ENCODE data around the gene RBM39.
A peak's percentile ranks its signal among the peaks of the same experiment; 100 is the strongest.
"Not testable (repeated sequence)": the region's sequence is repeated elsewhere in the genome, so short reads cannot be mapped to it uniquely, and the experiment has no call there.

Gene RBM39

GRCh38 chr20:35726842-35727711, 15.0 kb downstream of the RBM39 start:
- ATAC-seq: no peak
- no peak for DNase-seq

DNA sequence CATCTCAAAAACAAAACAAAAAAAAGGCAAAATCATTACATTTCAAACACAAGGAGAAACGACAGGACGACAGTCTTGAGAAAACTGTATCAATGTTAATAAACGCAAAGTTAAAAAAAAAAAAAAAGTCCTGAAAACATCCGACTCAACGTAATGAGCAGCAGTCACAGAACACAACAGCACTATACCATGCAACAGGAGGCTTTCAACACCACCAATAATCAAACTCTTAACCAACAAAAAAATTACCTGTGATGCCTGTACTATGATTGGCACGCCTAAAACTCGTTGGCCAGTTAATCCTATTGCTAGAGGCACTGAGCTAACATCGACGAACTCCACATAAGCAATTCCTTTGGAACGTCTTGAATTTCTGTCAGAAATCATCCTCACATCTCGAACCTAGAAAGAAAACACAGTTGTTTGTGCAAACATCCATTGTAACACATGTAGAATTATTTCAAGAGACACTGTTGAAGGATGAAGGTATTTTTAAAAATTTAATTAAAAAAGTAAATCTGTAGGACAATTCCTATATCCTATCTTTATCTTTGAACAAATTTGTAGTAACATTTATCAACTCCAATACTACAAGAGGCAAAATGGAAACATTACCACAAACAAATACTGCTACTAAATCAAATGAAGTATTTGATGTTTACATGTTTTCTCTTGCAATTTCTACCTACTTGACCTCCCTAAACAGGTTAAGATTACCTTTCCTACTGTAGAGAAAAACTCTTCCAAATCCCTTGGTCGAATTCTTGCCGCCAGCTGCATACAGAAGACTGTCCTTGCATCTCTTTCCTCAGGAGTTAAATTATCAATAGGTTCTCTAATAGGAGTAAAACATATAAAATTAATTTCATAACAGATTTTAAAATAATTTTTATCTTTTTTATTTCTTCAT, 17.5 kb downstream of the RBM39 start:
- no peak for ATAC-seq
- DNase-seq: no peak

DNA sequence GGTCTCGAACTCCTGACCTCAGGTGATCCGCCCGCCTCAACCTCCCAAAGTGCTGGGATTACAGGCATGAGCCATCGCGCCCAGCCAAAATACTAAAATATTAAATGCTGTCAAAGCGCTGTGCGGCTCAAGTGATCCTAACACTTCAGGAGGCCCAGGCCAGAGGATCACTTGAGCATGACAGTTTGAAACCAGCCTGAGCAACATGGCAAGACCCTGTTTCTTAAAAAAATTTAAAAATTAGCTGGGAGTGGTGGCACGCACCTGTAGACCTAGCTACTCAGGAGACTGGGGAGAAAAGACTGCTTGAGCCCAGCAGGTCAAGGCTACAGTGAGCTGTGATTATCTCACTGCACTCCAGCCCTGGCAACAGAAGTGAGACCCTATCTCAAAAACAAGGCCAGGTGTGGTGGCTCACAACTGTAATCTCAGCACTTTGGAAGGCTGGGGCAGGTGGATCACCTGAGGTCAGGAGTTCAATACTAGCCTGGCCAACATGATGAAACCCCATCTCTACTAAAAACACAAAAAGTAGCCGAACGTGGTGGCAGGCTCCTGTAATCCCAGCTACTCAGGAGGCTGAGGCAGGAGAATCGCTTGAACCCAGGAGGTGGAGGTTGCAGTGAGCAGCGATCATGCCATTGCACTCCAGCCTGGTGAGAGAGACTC, 18.3 kb downstream of the RBM39 start:
- DNase-seq, ATAC-seq: not testable (repeated sequence)

GRCh38 chr20:35723275-35723639, 18.8 kb downstream of the RBM39 start:
- DNase-seq, ATAC-seq: not testable (repeated sequence)

- ATAC-seq (no peak), DNase-seq (no peak)
Measured at GRCh38 chr20:35721621-35722020, 20.4 kb downstream of the RBM39 start.

DNA sequence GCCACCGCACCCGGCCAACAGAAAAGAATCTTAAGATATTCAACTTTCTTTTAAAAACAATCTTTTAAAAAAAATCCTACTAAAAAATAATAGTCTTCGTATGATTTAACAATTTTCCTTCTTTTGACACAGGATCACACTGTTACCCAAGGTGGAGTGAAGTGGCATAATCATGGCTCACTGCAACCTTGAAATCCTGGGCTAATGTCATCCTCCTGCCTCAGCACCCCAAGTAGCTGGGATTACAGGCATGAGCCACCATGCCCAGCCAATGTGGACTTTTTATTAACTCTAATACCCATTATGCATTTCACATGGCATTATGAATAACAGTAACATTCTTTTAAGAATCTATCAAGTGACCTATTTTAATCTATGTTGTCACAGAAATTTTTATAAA, 20.8 kb downstream of the RBM39 start:
- DNase-seq: no peak
- ATAC-seq: no peak

- DNase-seq (no peak), ATAC-seq (no peak)
Measured at GRCh38 chr20:35720165-35721123, 21.6 kb downstream of the RBM39 start.

GRCh38 chr20:35719717-35720116, 22.3 kb downstream of the RBM39 start:
- DNase-seq (no peak), ATAC-seq (no peak)

DNA sequence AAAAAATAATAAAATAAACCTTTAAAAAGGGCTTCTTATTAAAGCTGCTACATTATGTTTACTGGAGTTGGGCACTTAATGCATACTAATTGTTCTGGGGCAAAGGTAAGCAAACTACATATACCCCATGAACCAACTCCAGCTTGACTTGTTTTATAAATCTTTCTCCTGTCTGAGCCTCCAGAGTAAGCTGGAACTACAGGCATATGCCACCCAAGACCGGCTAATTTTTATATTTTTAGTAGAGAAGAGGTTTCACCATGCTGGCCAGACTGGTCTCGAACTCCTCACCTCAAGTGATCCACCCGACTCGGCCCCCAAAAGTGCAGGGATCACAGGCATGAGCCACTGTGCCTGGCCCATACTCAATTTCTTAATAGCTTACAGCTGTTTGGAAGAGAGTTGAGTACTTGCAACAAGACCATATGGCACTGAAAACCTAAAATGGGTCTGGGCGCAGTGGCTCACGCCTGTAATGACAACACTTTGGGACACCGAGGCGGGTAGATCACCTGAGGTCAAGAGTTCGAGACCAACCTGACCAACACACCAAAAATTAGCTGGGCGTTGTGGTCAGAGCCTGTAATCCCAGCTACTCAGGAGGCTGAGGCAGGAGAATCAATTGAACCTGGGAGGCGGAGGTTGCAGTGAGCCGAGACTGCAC, 23.0 kb downstream of the RBM39 start:
- ATAC-seq (no peak), DNase-seq (no peak)

DNA sequence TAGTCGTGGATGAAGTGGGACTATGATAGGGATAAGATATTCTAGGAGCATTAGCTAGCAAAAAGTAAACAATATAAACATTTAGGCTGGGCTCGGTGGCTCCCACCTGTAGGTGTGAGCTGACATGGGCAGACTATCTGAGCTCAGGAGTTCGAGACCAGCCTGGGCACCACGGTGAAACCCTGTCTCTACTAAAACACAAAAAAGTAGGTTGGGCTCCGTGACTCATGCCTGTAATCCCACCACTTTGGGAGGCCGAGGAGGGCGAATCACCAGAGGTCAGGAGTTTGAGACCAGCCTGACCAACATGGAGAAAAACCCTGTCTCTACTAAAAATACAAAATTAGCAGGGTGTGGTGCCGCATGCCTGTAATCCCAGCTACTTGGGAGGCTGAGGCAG, 23.7 kb downstream of the RBM39 start:
- peak; percentile 25 for ATAC-seq
- not testable (repeated sequence) for DNase-seq

- ATAC-seq: no peak
- DNase-seq: no peak
Measured at GRCh38 chr20:35716330-35716729, 25.7 kb downstream of the RBM39 start.

DNA sequence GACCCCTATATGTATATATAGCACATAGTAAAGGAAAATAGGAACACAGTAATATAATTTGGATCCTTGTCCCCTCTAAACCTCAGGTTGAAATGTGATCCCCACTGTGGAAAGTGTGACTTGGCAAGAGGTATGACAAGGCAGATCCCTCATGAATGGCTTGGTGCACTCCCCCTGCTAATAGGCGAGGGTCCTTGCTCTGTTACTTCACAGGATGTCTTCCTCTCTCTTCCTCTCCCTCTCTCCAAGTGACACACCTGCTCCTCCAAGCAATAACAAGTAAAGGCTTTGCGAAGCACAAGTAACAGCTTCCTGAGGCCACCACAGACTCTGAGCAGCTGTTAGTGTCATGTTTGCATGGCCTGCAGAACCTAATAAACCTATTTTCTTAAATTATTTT, 26.4 kb downstream of the RBM39 start:
- no peak for DNase-seq
- no peak for ATAC-seq

- ATAC-seq: no peak
- no peak for DNase-seq
Measured at GRCh38 chr20:35714127-35714526, 27.9 kb downstream of the RBM39 start.

- not testable (repeated sequence) for ATAC-seq
Measured at GRCh38 chr20:35713120-35713519, 28.9 kb downstream of the RBM39 start.

GRCh38 chr20:35711588-35712209, 30.4 kb downstream of the RBM39 start:
- ATAC-seq (peak; percentile 59), DNase-seq (no peak)

More at GRCh38 chr20:35713120-35713519, 28.9 kb downstream of the RBM39 start:
- not testable (repeated sequence) for DNase-seq

GRCh38 chr20:35710884-35711587, 31.0 kb downstream of the RBM39 start:
- no peak for ATAC-seq
- DNase-seq: no peak

DNA sequence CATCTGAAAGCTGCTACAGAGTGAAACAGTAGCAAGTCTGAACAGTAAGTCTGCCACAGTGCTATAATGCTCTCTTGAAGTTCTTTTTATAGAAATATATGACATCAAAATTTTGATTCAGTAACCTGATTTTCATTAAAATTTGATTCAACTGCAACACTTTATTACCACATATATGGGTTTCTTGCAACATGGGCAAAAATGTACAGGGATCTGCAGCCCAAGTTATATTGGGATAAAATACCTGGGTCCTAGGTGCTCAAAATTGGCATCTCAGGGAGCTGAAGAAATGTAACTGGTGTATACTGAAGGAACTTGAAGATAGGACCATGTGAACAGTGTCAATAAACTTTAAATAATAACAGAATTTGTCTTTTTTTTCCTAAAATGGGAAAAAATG, 32.0 kb downstream of the RBM39 start:
- no peak for ATAC-seq

GRCh38 chr20:35709259-35709658, 32.8 kb downstream of the RBM39 start:
- ATAC-seq: no peak
- DNase-seq: no peak

More for the DNA sequence above, 32.0 kb downstream of the RBM39 start:
- no peak for DNase-seq

DNA sequence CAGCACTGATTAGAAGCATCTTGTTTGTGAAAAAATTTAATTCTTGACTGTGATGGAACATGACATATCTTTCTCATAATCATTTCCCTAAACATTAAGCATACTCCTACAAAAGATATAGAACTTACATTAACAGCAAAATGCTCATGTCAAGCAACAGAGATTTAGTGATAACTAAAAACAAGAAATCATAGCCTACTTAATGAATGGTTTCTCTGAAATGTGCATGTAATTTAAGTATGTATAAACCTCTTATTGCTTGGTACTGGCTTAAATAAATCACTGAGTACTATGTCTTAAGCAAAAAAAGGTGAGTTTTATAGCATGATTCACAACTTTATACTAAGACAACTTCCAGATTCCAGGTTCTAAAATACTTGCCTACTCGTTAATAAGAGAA, 33.6 kb downstream of the RBM39 start:
- no peak for DNase-seq
- no peak for ATAC-seq

Data from stimulated activated naive CD8-positive, alpha-beta T cell treated with anti-CD3 and anti-CD28 coated beads, Interleukin-15, Interleukin-2, amounts not matched to agents 100 U/mL and 50 U/mL, for 24 hours (primary cell).